ENCODE measurements around the gene LNX1.
A peak's percentile ranks its signal among the peaks of the same experiment; 100 is the strongest.
"Not testable (repeated sequence)": the region's sequence is repeated elsewhere in the genome, so short reads cannot be mapped to it uniquely, and the experiment has no call there.

Gene LNX1

DNA sequence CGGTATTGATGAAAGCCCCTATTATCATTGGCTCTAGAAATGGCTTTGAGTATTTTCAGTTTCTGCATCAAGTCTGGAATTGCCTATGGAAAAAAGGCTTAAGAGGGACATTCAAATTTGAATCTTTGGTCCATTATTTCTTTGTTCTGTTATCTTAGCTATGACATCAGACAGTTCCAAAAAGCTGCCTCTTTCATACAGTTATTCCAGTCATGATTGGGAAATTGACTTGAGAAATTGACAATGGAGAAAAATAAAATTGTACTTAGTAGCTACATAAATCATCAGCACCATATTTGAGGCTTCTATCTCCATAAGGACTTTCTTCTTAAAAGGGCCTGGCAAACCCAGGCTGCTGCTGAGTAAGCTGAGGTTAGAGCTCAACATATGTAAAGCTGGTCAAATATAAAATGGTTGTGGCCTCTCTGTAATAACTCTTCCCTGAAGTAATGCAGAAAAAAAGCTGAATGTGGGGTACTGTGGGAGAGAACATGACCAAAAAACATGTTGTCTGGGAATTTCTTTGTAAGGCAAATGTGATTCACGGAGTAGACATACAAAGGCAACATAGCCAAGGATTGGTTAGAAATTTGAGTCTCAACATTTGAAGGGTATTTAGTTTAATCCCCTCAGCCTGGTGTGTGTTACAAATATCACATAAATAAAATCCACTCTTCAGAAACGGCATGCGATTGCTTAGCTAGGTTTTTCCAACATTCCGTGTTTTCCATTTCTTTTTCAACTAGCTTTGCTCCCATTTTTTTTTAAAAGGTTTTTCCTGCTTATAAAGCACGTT is 100.9 kb downstream of the LNX1 start:
- no peak for DNase-seq

GRCh38 chr4:53489279-53489889 is 101.9 kb downstream of the LNX1 start:
- DNase-seq, result no peak

GRCh38 chr4:53487766-53488165 is 103.5 kb downstream of the LNX1 start:
- DNase-seq, result no peak

DNA sequence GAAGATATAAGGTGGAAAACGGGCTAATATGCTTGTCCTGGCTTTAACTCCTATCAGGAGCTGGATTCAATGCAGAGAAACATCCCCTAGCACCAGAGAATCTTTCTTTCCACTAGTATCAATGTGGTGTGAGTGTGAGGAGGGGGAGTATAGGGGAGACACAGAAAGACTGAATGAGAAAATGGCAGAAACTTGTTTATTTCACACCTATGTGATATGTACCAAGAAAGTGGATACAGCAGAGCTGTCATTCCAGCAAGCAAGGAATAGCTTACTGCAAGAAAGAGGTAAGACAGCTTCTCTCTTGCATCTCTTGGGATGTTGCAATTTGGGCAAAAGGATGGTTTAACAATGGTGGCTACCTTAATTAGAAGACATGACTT is 105.6 kb downstream of the LNX1 start:
- no peak for DNase-seq

- no peak for DNase-seq
Observed at GRCh38 chr4:53484911-53485657, 106.2 kb downstream of the LNX1 start.

- no peak for DNase-seq
Observed at GRCh38 chr4:53483250-53483649, 108.0 kb downstream of the LNX1 start.

- DNase-seq, result no peak
Observed at GRCh38 chr4:53481586-53481985, 109.7 kb downstream of the LNX1 start.

DNA sequence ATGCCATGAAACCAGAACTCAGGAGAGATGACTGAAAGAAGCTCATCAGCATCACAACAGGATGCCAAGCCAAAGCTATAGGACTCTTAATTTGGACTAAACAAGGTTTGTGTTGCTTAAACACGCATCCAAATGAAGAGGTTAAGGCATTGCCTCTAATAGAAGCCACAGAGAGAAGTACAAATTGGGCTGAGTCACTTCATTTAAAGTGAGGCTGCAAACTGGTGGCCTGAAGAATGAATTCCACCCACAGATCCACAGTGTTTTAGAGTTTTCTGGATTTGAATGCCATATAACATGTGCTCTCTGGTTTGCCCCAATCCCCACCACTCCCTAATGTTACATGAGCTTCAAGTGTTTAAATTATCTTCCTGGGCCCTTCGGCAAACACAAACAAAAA is 110.4 kb downstream of the LNX1 start:
- no peak for DNase-seq

DNA sequence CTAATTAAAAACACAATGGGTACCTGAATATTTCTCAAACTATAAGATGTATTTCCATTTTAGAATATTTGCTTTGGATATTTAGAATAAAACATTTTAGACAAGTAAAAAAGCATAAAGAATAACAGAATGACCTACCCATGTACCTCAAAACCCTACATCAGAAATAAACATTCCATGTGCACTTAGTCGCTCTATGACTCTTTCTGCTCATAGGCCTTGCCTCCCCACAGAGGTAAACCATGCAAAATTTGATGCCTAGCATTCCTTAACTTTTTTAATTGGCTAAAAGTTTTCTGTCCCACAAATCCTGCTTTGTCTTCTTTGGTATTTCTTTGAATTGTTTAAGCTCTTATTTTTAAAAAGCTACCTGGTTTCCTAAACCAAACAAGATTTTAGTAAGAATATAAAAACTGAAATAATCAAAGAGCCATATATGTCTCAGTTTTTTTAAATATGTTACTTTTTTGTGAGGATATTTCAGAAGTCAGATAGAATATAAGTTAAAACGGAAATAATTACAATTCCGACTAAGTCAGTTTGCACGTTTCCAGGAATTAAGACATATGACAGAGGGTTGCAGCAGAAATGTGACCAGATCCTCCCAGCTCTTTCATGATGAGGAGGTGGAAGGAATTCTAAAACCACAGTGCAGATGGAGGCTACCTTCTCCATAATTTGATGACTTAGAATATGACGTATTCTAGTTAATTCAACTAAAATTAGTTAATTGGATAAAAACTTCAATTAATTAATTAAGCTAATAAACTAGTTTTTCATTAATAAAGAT is 111.4 kb downstream of the LNX1 start:
- no peak for DNase-seq

GRCh38 chr4:53478671-53479456 is 112.4 kb downstream of the LNX1 start:
- DNase-seq, result no peak

DNA sequence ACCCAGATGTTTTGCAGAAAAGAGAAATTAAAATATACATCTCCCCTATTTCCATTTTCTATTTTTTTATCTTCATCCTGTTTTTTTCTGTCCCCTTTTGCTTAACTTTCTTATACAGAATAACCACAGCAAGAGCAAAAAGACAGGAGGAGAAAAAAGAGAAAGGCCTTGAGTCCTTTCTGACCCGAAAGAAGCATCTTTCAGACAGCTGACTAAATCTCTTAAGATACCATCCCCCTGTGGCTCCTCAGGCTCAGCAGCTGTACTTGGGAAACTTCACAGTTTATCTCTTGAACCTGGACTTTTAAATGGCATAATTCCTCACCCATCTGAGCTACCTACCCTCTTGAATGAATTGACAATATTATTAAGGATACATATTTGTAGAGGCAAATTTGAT is 113.7 kb downstream of the LNX1 start:
- DNase-seq, result no peak

DNA sequence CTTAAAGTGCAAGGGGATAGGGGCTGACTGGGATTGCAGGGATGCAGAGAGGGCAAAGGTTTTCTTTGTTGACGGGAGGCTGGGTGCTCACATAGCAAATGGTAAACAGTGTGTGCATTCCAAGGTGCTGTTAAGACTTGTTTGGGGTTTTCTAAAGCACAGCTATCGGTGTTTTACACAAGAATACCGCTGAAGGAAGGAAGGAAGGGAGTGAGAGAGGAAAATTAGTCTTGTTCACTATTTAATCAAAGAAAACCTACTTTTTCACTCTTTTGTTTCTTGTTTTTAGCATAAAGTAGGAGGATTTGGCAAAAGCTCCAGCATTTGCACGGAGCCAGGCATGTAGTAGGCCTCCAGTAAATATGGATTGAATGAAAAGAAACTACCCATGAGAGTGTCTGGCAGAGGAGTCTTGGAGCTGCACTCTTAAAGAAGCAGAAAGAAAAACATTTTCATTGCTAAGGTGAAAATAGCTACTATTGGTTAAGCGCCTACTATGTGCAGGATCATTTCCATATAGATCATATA is 114.2 kb downstream of the LNX1 start:
- DNase-seq, result no peak

GRCh38 chr4:53476232-53477037 is 114.9 kb downstream of the LNX1 start:
- DNase-seq, result no peak

DNA sequence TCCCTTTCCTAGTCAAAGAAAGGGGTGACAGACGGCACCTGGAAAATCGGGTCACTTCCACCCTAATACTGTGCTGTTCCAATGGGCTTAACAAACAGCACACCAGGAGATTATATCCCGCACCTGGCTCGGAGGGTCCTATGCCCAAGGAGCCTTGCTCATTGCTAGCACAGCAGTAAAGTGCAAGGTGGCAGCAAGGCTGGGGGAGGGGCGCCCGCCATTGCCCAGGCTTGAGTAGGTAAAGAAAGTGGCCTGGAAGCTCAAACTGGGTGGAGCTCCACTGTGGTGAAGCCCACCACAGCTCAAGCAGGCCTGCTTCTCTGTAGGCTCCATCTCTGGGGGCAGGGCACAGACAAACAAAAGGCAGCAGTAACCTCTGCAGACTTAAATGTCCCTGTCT is 124.7 kb downstream of the LNX1 start:
- not testable (repeated sequence) for DNase-seq

- no peak for DNase-seq
Observed at GRCh38 chr4:53465891-53466290, 125.4 kb downstream of the LNX1 start.

DNA sequence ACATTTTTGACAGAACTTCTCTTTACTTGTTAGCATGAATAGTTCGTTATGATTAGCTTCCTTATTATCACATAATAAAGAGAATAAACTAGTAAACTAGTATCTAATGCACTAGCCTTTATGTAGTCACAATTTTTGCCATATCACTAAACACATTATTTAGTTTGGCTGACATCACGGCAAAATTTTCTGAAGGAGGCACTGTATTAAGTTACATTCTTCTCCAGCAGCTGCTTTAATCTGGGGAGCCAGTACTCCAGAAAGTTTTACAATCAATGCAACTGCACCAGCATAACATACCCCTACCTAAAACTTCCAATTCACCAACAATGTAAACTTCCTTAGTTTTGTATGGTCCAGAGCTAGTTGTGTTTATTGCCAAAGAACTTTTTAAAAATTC is 126.0 kb downstream of the LNX1 start:
- no peak for DNase-seq

DNA sequence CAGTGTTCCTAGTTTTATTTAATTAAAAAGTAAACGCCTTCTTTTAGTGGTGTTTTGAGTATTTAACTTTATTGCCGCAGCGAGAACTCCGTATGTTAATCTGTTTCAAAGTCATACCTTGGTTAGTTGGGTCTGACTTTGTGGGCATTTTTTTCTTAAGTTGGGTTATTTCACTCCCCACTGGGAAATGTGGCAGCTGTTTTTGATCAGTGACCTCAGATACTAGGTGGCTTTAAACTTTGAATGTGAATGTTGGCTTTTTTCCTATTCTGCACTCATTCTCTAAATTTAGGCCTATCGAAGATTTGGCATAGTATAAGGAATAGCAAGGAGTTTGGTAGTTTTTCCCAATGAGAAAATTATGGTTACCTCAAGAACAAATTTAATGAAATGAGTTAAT is 127.9 kb downstream of the LNX1 start:
- no peak for DNase-seq

DNA sequence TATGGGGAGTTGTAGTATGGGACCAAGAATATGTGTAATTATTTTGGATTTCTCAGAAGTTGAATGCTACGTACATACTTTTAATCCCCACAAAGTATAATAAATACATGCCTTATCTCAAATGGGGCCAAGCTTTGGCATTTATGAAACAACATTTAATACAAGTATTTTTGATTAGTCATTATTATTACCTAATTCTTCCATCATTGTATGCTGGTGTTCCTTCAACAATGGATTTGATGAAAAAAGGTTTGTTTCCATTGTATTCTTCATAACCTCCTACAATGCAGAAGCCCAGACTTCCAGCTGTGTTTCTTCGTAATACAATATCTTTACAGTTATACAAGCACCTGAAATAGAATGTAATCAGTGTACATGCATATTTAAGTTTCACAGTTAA is 130.0 kb downstream of the LNX1 start:
- peak; percentile 6 for DNase-seq

DNA sequence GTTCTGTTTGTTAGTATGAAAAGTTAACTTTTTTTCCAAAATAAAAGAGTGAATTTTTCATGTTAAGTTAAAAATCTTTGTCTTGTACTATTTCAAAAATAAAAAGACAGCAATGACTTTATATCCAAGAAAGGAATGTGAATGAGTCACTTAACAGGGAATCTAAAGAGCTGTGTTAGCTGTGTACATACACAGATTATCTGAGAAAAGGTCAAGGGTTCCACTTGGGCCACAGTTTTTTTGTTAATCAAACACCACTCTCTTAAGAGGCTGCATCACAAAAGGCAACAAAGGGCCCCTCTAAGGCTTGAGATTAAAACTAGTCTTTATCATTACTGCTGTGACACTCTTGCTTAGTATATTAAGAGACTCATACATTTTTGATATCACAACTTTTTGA is 131.7 kb downstream of the LNX1 start:
- peak; percentile 91 for DNase-seq

GRCh38 chr4:53456178-53456577 is 135.1 kb downstream of the LNX1 start:
- no peak for DNase-seq

DNA sequence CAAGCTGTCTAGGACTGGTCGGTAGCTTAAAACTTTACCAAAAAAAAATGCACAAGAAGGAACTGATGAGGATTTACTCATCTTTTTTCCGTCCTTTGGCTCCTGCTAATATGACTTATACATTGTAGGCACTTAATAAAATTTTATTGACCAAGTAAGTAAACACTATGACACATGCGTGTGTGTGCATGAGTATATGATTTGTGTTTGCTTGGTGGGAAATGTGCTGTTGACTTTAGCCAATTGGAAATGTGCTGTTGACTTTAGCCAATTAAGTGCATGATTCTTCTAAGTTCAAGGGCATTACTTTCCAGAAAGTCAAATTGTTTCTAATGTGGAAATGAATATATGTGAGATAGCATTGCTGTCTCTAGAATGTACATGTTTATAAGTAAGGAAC is 135.5 kb downstream of the LNX1 start:
- DNase-seq, result peak; percentile 84
